SU-DHL-6 (cell line): Measurements from ENCODE around the gene EFCAB8.

Experiments used
- CTCF ChIP-seq: fragments of 200-600 bp; sonication (generic); IDR thresholded peaks from one replicate; pipeline ENCODE4 v1.5.1; 2017; ENCODE audit warnings: antibody characterized with exemption, mild to moderate bottlenecking, low read length, moderate library complexity; ENCODE audit not compliant: insufficient read depth, poor library complexity, severe bottlenecking
- EZH2phosphoT487 ChIP-seq: fragments of 200-600 bp; sonication (generic), shearing (Covaris generic); conservative IDR thresholded peaks from 2 replicates; pipeline ENCODE4 v1.6.1; 2018; ENCODE audit warnings: mild to moderate bottlenecking, antibody characterized with exemption, low read length, moderate library complexity, mixed read lengths

GRCh38 chr20:32858189-32858588, 534 bp upstream of the EFCAB8 start:
- TF ChIP-seq CTCF (no peak), EZH2phosphoT487 (no peak)
